H1 (cell line): ENCODE measurements around the gene NXPH3. TPM values are rescaled to one million over a fixed set of nuclear protein-coding genes. Genes with fewer than 3 reads are reported as not detected.

Experiments used
- CTCF ChIA-PET: fragments of 300-600 bp; sonication (Branson Sonifier 250); formaldehyde crosslinking; loops from one replicate; lab custom pipeline; 2021; ENCODE audit not compliant: partially characterized antibody; lab: Charles Lee
- POLR2A ChIA-PET: fragments of 300-600 bp; sonication (Branson Sonifier 250); formaldehyde crosslinking; loops from one replicate; lab custom pipeline; 2021; ENCODE audit warnings: inconsistent platforms; ENCODE audit not compliant: partially characterized antibody; lab: Charles Lee
- DNase-seq, 2 experiments: peaks; one replicate each; pipeline versions ENCODE4 v3.0.0 to v3.0.0-alpha.2; 2010 to 2022; ENCODE audit warnings: low spot score in 2 of 2, low read depth in 1 of 2, mixed read lengths in 1 of 2
- FAIRE-seq: peaks from 2 replicates; lab custom pipeline; 2011; peaks lifted over from hg19 to GRCh38; lab: Jason Lieb, UNC
- H2AFZ ChIP-seq: 2 replicates; pipeline ENCODE4 v1.8.1; 2012; ENCODE audit warnings: low read length, inconsistent platforms
- H2AK5ac ChIP-seq: 2 replicates; pipeline ENCODE4 v1.6.1; 2013; ENCODE audit warnings: low read depth, low read length
- H2BK120ac ChIP-seq: replicated peaks from 2 replicates; pipeline ENCODE3; 2013; ENCODE audit warnings: low read depth, low read length, inconsistent platforms
- H2BK12ac ChIP-seq: 2 replicates; pipeline ENCODE4 v1.6.1; 2013; ENCODE audit warnings: low read depth, low read length
- H2BK15ac ChIP-seq: 2 replicates; pipeline ENCODE4 v1.6.1; 2013; ENCODE audit warnings: low read length
- H2BK20ac ChIP-seq: 2 replicates; pipeline ENCODE4 v1.6.1; 2013; ENCODE audit warnings: low read length
- H2BK5ac ChIP-seq: 2 replicates; pipeline ENCODE4 v1.6.1; 2013; ENCODE audit warnings: low read depth, low read length
- H3K14ac ChIP-seq: 2 replicates; pipeline ENCODE4 v1.6.1; 2013; ENCODE audit warnings: inconsistent platforms; ENCODE audit not compliant: insufficient read length
- H3K18ac ChIP-seq: 2 replicates; pipeline ENCODE4 v1.6.1; 2013; ENCODE audit warnings: low read length; ENCODE audit errors: extremely low read depth
- H3K23ac ChIP-seq: 2 replicates; pipeline ENCODE4 v1.6.1; 2013; ENCODE audit warnings: inconsistent platforms; ENCODE audit not compliant: insufficient read length
- H3K23me2 ChIP-seq: 2 replicates; pipeline ENCODE4 v1.6.1; 2013; ENCODE audit warnings: low read depth, low read length
- H3K27ac ChIP-seq: 2 replicates; pipeline ENCODE4 v1.6.1; 2011; ENCODE audit warnings: low read depth, low read length, inconsistent platforms
- H3K27me3 ChIP-seq, 4 experiments: replicated peaks in 1 of 4; 1 replicate in 1 of 4; 2 replicates in 3 of 4; pipeline versions ENCODE4 v1.6.1 to v1.8.1; 2011 to 2013; ENCODE audit warnings: low read length in 3 of 4, mild to moderate bottlenecking in 3 of 4, inconsistent platforms in 2 of 4, mixed read lengths in 2 of 4, moderate library complexity in 1 of 4; ENCODE audit not compliant: control insufficient read depth in 3 of 4, insufficient read depth in 3 of 4; ENCODE audit errors: extremely low read depth in 1 of 4
- H3K36me3 ChIP-seq, 4 experiments: 2 replicates each; pipeline versions ENCODE4 v1.6.1 to v1.8.1; 2011 to 2013; ENCODE audit warnings: mild to moderate bottlenecking in 4 of 4, low read length in 3 of 4, moderate library complexity in 2 of 4, control low read depth in 1 of 4, inconsistent platforms in 1 of 4; ENCODE audit not compliant: insufficient read depth in 4 of 4, control insufficient read depth in 2 of 4
- H3K4ac ChIP-seq: replicated peaks from 2 replicates; pipeline ENCODE3; 2013; ENCODE audit warnings: low read length, low read depth, mixed read lengths, inconsistent platforms; ENCODE audit not compliant: insufficient read length
- H3K4me1 ChIP-seq, 4 experiments: replicated peaks in 1 of 4; 1 replicate in 1 of 4; 2 replicates in 3 of 4; pipeline versions ENCODE4 v1.6.1 to v1.8.1; 2011 to 2013; ENCODE audit warnings: low read length in 3 of 4, inconsistent platforms in 2 of 4, mixed read lengths in 1 of 4; ENCODE audit not compliant: insufficient read depth in 4 of 4, control insufficient read depth in 3 of 4
- H3K4me2 ChIP-seq, 2 experiments: 2 replicates each; pipeline versions ENCODE4 v1.6.1 to v1.8.1; 2011 to 2013; ENCODE audit warnings: low read depth in 2 of 2, low read length in 2 of 2, control low read depth in 1 of 2, inconsistent platforms in 1 of 2, mild to moderate bottlenecking in 1 of 2; ENCODE audit not compliant: insufficient read depth in 1 of 2
- H3K4me3 ChIP-seq, 4 experiments: fragments of 200-600, 300-600 bp in 1 of 4; sonication (generic), shearing (Covaris generic), sonication (Bioruptor Twin) in 1 of 4; 2 replicates each; pipeline versions ENCODE4 v1.5.1 to v1.8.1; 2011 to 2016; ENCODE audit warnings: low read length in 4 of 4, low read depth in 3 of 4, control low read depth in 2 of 4, inconsistent platforms in 2 of 4, mild to moderate bottlenecking in 2 of 4, mixed read lengths in 1 of 4, moderate library complexity in 1 of 4; ENCODE audit not compliant: insufficient read depth in 2 of 4; ENCODE audit errors: extremely low read depth in 1 of 4
- H3K56ac ChIP-seq: replicated peaks from 2 replicates; pipeline ENCODE3; 2013; ENCODE audit warnings: low read depth, mild to moderate bottlenecking, mixed read lengths, low read length, inconsistent platforms; ENCODE audit not compliant: insufficient read length
- H3K79me1 ChIP-seq: 2 replicates; pipeline ENCODE4 v1.6.1; 2013; ENCODE audit warnings: low read depth, low read length, control low read depth
- H3K79me2 ChIP-seq, 2 experiments: 2 replicates each; pipeline versions ENCODE4 v1.6.1 to v1.8.1; 2012 to 2013; ENCODE audit warnings: low read length in 2 of 2, mild to moderate bottlenecking in 2 of 2, inconsistent platforms in 1 of 2; ENCODE audit not compliant: insufficient read depth in 2 of 2, control insufficient read depth in 1 of 2
- H3K9ac ChIP-seq, 4 experiments: replicated peaks in 1 of 4; 1 replicate in 1 of 4; 2 replicates in 3 of 4; pipeline versions ENCODE4 v1.6.1 to v1.8.1; 2011 to 2013; ENCODE audit warnings: low read depth in 3 of 4, low read length in 3 of 4, control low read depth in 2 of 4, mild to moderate bottlenecking in 2 of 4, moderate library complexity in 2 of 4, inconsistent platforms in 1 of 4; ENCODE audit errors: extremely low read depth in 1 of 4
- H3K9me3 ChIP-seq, 2 experiments: 2 replicates each; pipeline versions ENCODE4 v1.6.1 to v1.8.1; 2012 to 2013; ENCODE audit warnings: mild to moderate bottlenecking in 2 of 2, moderate library complexity in 2 of 2, control low read depth in 1 of 2, inconsistent platforms in 1 of 2, low read depth in 1 of 2, low read length in 1 of 2, mixed read lengths in 1 of 2; ENCODE audit not compliant: insufficient read depth in 2 of 2
- H4K20me1 ChIP-seq, 2 experiments: replicated peaks in 1 of 2; 2 replicates each; pipeline versions ENCODE3 to v1.8.1; 2011 to 2013; ENCODE audit warnings: inconsistent platforms in 2 of 2, low read length in 2 of 2, mild to moderate bottlenecking in 1 of 2; ENCODE audit not compliant: insufficient read depth in 2 of 2, control insufficient read depth in 1 of 2
- H4K5ac ChIP-seq: 2 replicates; pipeline ENCODE4 v1.6.1; 2013; ENCODE audit warnings: low read length, low read depth, mixed read lengths, inconsistent platforms; ENCODE audit not compliant: insufficient read length
- H4K8ac ChIP-seq: 2 replicates; pipeline ENCODE4 v1.8.0; 2013; ENCODE audit warnings: mild to moderate bottlenecking, moderate library complexity, low read length, inconsistent platforms; ENCODE audit not compliant: insufficient read depth; ENCODE audit errors: extremely low read depth
- H4K91ac ChIP-seq: replicated peaks from 2 replicates; pipeline ENCODE3; 2013; ENCODE audit warnings: low read length, mixed read lengths, inconsistent platforms; ENCODE audit not compliant: insufficient read length
- BACH1 ChIP-seq: IDR thresholded peaks from 2 replicates; pipeline ENCODE4 v1.6.1; 2012; ENCODE audit warnings: low read length, improper control_type of control experiment
- BRCA1 ChIP-seq: IDR thresholded peaks from 2 replicates; pipeline ENCODE4 v1.6.1; 2012; ENCODE audit warnings: low read depth, low read length, improper control_type of control experiment
- CEBPB ChIP-seq: IDR thresholded peaks from 2 replicates; pipeline ENCODE4 v1.6.1; 2012; ENCODE audit warnings: low read depth, low read length
- HDAC2 ChIP-seq, 2 experiments: fragments of 300-600 bp in 1 of 2; sonication (generic) in 1 of 2; IDR thresholded peaks; 2 replicates each; pipeline ENCODE4 v1.6.1; 2011 to 2012; ENCODE audit warnings: low read depth in 2 of 2, low read length in 2 of 2, mild to moderate bottlenecking in 2 of 2, moderate library complexity in 2 of 2, borderline replicate concordance in 1 of 2, inconsistent platforms in 1 of 2
- JUND ChIP-seq: IDR thresholded peaks from 2 replicates; pipeline ENCODE4 v1.6.1; 2011; ENCODE audit warnings: mild to moderate bottlenecking, improper control_type of control experiment, low read length
- POLR2AphosphoS5 ChIP-seq: IDR thresholded peaks from 2 replicates; pipeline ENCODE4 v1.6.1; 2011; ENCODE audit warnings: low read depth, low read length
- RFX5 ChIP-seq: IDR thresholded peaks from 2 replicates; pipeline ENCODE4 v1.6.1; 2011; ENCODE audit warnings: low read depth, low read length, improper control_type of control experiment, borderline replicate concordance
- SAP30 ChIP-seq: fragments of 300-600 bp; sonication (generic); IDR thresholded peaks from 2 replicates; pipeline ENCODE4 v1.7.1; 2012; ENCODE audit warnings: low read length, moderate library complexity, mild to moderate bottlenecking, inconsistent platforms; ENCODE audit not compliant: insufficient read depth, insufficient replicate concordance
- SP1 ChIP-seq: IDR thresholded peaks from 2 replicates; pipeline ENCODE4 v1.6.1; 2011; ENCODE audit warnings: low read depth, low read length
- SP4 ChIP-seq: IDR thresholded peaks from 2 replicates; pipeline ENCODE4 v1.6.1; 2012; ENCODE audit warnings: low read length, inconsistent platforms
- SUZ12 ChIP-seq: fragments of 200-600 bp; sonication (generic); IDR thresholded peaks from 2 replicates; pipeline ENCODE4 v1.6.1; 2012; ENCODE audit warnings: mild to moderate bottlenecking, inconsistent platforms, low read length, moderate library complexity, mixed read lengths
- TAF7 ChIP-seq: optimal IDR thresholded peaks from 2 replicates; pipeline ENCODE3; 2011; ENCODE audit warnings: low read depth, mild to moderate bottlenecking, inconsistent platforms, low read length, moderate library complexity, borderline replicate concordance
- ZNF274 ChIP-seq: IDR thresholded peaks from 2 replicates; pipeline ENCODE4 v1.7.0; 2012; ENCODE audit warnings: low read length, borderline replicate concordance; ENCODE audit errors: extremely low read depth
- WGBS, 2 experiments: shearing (Covaris generic) in 1 of 2; methylation state at CpG; one replicate each; pipeline versions ENCODE4 v1.1.6 to v1.1.7; 2013 to 2015; ENCODE audit warnings: low lambda C conversion rate in 2 of 2, mixed read lengths in 2 of 2, inconsistent platforms in 1 of 2, low coverage in 1 of 2, missing lambda C conversion rate in 1 of 2; ENCODE audit not compliant: insufficient replicate concordance in 2 of 2, insufficient coverage in 1 of 2, insufficient read length in 1 of 2; ENCODE audit errors: extremely low coverage in 1 of 2, missing lambda C conversion rate in 1 of 2; 5-methylcytosine and 5-hydroxymethylcytosine counted together
- polyA plus RNA-seq, 7 experiments: library from polyadenylated mRNA; depleted of rRNA in 3 of 7; stranded (reverse) in 5 of 7; unstranded in 2 of 7; fragments of >200 nt in 5 of 7; fragments of 200-250 nt in 2 of 7; gene quantifications; 1 replicate in 5 of 7; 2 replicates in 1 of 7; 4 replicates in 1 of 7; pipeline versions ENCODE4 v1.2.1 to v1.2.3, GENCODE V29; 2011 to 2013; ENCODE audit warnings: missing spikeins in 2 of 7, mixed read lengths in 2 of 7
- total RNA-seq: library from RNA; stranded (reverse); fragmentation: NEBNext Ultra II Directional; extraction: Animal tissue kit (Norgen Biotek cat#: 25700); gene quantifications from 2 replicates; pipeline ENCODE4 v1.2.1, GENCODE V29; 2021
- TF ChIP-seq, protein P1 (sequence below): IDR thresholded peaks from 2 replicates; pipeline ENCODE4 v1.6.1; 2012; ENCODE audit warnings: inconsistent platforms

NXPH3 gene
- total and polyA plus RNA-seq, 2 of the 8 experiments (the other 6 are each of a cell fraction or from before 2014, with no cell fraction given): 2.5 to 3.7 TPM

DNA sequence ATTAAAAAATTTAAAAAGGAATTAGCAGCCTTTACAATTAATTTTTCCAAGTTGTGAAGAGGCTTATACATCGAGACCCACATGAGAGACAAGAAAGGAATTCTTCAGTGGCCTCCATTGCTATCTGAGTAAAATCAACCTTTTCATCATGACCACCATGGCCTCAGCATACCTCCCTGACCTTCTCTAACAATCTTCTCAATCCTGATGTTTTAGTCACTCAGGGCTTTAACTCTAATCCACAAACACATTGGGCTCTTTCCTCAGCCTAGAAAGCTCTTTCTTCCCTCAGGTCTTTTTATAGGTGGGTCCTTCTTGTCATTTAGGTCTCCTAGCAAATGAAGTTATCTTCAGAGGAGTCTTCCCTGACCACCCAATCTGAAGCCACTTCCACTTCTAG is 55.8 kb downstream of the NXPH3 start:
- Histone ChIP-seq H3K56ac (no peak overlapping the region), H3K23ac (no peak overlapping the region), H2BK120ac (no peak overlapping the region), H3K4me1 (peaks cover 0 to 5% (median 3%) of the 10 kb centered on the region in 4 experiments; a peak in 3 of 7 replicates), H2BK15ac (no peak overlapping the region), H4K8ac (no peak overlapping the region), H4K5ac (no peak overlapping the region), H2BK5ac (no peak overlapping the region), H3K18ac (no peak overlapping the region), H3K9ac (no peak overlapping the region), H4K91ac (no peak overlapping the region), H3K79me1 (no peaks in the 10 kb centered on the region; the same call in 1 of the 2 replicates), H4K20me1 (peaks cover 0 to 3% of the 10 kb centered on the region in 2 experiments), H2AFZ (no peak overlapping the region), H2BK12ac (no peak overlapping the region), H3K27me3 (no peaks in the 10 kb centered on the region), H2AK5ac (no peak overlapping the region), H3K4me2 (no peak overlapping the region), H3K14ac (no peak overlapping the region), H3K9me3 (no peaks in the 10 kb centered on the region), H3K4ac (no peak overlapping the region), H3K4me3 (no peak overlapping the region), H3K27ac (no peak overlapping the region), H3K36me3 (no peaks in the 10 kb centered on the region), H3K79me2 (0 out of 4 replicates have a peak, but pooled peaks cover 0 to 13% of the 10 kb centered on the region in 2 experiments), H2BK20ac (no peak overlapping the region), H3K23me2 (no peaks in the 10 kb centered on the region)
- FAIRE-seq: no peak
- ChIA-PET POLR2A (interaction anchor here (0.6 kb wide), 1 partner anchor 43 kb away, joined by 3 read pairs; no protein-coding TSS in a partner anchor), CTCF (interaction anchor here (0.5 to 1.2 kb wide), 5 partner anchors 13 to 32 kb away, joined by 3 to 4 read pairs (median 4); no protein-coding TSS in a partner anchor)
- WGBS, 2 experiments: 90% methylated on average over 1 of the region's 1 CpG; no CpG with 5 or more reads in 1 of the 2 experiments
- no peak for TF ChIP-seq TAF7
- TF ChIP-seq SUZ12: no peak
- no peak for TF ChIP-seq SAP30
- TF ChIP-seq, protein P1, sequence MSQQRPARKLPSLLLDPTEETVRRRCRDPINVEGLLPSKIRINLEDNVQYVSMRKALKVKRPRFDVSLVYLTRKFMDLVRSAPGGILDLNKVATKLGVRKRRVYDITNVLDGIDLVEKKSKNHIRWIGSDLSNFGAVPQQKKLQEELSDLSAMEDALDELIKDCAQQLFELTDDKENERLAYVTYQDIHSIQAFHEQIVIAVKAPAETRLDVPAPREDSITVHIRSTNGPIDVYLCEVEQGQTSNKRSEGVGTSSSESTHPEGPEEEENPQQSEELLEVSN: no peak
- TF ChIP-seq RFX5: no peak
- TF ChIP-seq BACH1: no peak
- TF ChIP-seq BRCA1: no peak
- no peak for TF ChIP-seq SP4
- no peak for TF ChIP-seq POLR2AphosphoS5
- no peak for TF ChIP-seq HDAC2 (IDR thresholded peaks at IDR 0.05; ENCODE audit: borderline replicate concordance in 1 of 2, low read depth in 2 of 2, low read length in 2 of 2)
- no peak for TF ChIP-seq ZNF274
- TF ChIP-seq JUND: no peak
- TF ChIP-seq CEBPB: no peak
- TF ChIP-seq SP1: no peak
- no peak for DNase-seq
